HG03469 (cell line): ENCODE results near the gene TFF2.

Source experiments
- ATAC-seq: cut with Tn5 transposase; IDR thresholded peaks from one replicate; pipeline ENCODE4 v1.9.1; 2021; ENCODE audit warnings: mild to moderate bottlenecking, moderate library complexity, moderate number of reproducible peaks; ENCODE audit not compliant: unreplicated experiment

Gene TFF2

GRCh38 chr21:42321845-42322244 is 28.9 kb downstream of the TFF2 start:
- no peak for ATAC-seq

GRCh38 chr21:42321231-42321630 is 29.6 kb downstream of the TFF2 start:
- ATAC-seq = no peak

DNA sequence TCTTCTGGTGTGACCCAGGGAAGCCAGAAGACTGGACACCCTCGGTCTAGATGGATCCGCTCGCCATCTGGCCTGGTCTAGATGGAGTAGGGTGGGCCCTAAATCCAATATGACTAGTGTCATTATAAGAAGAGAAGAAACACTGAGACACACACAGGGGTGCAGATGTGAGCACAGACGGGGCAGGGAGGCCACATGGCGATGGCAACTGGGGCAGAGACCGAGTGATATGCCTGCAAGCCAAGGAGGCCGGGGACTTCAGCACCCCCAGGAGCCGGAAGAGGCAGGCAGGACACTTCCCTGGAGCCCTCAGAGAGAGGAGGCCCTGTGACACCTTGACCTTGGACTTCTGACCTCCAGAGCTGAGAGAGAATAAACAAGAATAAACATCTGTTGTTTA is 30.0 kb downstream of the TFF2 start:
- ATAC-seq = no peak

DNA sequence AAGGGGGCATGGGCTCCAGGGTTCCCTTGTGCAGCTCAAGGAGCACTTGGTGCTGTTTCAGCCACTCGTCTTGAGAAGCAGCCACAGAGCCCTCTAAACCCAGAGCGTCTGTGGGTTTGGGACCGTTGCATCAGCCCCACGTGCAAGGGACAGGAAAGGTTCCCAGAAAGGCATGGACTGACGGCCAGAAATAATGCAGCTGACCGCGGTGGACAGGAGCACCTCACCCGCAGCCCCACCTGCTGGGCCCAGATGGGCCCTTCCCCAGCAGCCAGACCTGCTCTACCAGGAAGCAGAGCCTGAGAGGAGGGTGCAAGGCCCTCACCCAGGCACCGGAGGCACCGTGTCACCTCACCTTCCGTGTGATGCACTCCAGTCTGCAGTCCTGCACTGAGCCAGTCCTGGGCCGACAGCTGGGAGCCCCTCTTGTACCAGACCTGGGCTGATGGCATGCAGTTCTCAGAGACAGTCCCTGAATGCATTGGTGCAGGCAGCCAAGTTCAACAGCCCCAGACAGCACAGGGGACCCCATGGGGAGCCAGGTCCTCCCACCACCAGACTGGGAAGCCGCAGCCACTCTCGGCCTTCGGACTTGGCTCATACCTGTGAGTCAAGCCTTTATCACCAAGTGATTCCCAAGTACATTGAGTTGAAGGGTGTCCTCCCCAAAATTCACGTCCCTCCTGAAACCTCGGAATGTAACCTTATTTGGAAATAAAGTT is 30.8 kb downstream of the TFF2 start:
- no peak for ATAC-seq

DNA sequence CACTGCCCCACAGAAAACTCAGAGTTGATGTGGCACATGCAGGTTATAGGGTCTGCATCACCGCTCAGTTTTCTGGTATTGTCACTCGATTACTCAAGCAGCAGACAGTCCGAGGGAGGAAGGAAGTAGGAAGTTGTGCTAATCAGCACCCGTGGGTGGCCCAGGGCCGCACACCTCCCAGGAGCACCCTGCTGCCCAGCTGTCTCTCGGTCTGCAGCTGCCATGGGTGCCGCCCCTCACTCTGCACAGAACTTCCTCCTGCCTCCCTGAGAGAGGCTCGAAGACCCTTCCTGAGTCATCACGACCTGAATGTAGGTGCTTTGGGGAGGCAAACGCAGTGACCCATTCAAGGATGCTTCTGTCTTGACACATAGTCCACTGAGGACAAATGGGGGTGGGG is 31.4 kb downstream of the TFF2 start:
- no peak for ATAC-seq

- no peak for ATAC-seq
Observed at GRCh38 chr21:42317826-42318746, 32.7 kb downstream of the TFF2 start.

- ATAC-seq = no peak
Observed at GRCh38 chr21:42317341-42317741, 33.5 kb downstream of the TFF2 start.

DNA sequence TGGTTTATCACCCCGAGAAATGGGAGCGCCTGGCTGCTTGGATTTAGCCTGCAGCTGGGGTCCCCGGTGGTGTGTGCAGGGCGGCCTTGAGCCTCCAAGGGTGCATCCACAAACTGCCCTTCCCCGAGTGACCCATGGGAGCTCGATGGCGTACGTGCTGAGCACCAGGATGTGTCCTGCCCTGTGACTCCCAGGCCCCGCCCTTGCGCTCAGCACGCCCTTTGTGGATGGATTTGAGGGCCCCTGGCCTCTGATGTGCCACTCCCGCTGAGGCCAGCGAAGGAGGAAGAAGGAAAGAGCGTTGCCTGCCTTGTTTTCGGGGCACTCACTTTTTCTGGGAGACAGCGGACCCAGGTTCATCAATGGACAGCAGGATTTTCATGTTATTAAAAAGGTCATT is 33.9 kb downstream of the TFF2 start:
- no peak for ATAC-seq

GRCh38 chr21:42315296-42315891 is 35.4 kb downstream of the TFF2 start, which contains the start of gene TFF3:
TSS of gene TFF3 (minus strand) at chr21:42315409. CDS start at chr21:42315374, 35 bp downstream.
- ATAC-seq = no peak

DNA sequence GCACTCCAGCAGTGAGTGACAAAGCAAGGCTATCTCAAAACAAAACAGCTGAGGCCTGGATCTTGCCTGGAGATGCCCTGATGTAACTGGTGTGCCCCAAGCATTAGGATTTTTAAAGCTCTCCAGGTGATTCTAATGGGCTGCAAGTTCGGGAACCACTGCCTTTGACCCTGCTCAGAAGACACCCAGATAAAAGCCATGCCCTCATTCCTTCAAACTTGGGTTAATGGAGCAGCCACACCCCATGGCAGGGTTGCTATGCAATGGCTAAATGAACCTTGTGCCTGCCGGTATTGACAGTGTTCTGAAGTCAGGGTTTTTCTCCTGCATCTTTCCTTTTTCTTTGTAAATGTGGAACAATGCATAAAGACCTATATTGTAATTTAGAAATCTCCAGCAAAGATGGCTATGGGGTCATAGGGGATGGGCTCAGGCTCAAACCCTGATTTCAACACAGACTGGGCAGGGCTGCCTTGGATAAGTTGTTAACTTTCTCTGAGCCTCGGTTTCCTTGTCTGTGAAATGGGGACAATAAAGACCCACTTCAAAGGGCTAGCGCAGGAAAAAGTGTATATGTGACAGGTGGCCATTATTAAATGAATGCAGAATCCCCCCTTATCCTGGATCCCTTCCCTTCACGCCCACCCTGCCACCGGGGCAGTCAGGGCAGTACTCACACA is 36.0 kb downstream of the TFF2 start:
- no peak for ATAC-seq

GRCh38 chr21:42313501-42313969 is 37.3 kb downstream of the TFF2 start:
- no peak for ATAC-seq

DNA sequence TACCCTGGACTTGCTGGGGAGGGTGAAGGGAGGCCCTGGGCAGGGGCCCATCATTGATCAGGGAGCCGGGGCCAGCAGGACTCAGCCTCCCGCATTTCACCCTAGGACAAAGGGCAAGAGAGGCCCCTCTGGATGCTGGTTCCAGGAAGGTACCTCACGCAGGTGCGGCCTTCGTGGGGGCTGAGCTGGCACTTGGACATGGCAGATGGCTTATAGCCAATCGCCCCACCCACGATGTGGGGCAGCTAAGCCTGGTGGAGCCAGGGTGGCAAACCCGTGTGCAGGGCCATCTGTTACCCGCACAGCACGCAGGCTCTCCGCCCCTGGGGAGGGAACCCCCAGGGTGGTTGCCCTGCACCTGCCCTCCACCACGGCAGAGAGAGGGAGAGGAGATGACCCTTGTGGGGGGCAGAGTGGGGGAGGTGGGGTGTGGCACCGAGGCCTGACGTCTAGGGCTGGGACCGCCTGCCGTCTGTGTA is 38.1 kb downstream of the TFF2 start:
- no peak for ATAC-seq

GRCh38 chr21:42311816-42312625 is 38.8 kb downstream of the TFF2 start:
- ATAC-seq = no peak

- no peak for ATAC-seq
Observed at GRCh38 chr21:42311160-42311559, 39.6 kb downstream of the TFF2 start.

DNA sequence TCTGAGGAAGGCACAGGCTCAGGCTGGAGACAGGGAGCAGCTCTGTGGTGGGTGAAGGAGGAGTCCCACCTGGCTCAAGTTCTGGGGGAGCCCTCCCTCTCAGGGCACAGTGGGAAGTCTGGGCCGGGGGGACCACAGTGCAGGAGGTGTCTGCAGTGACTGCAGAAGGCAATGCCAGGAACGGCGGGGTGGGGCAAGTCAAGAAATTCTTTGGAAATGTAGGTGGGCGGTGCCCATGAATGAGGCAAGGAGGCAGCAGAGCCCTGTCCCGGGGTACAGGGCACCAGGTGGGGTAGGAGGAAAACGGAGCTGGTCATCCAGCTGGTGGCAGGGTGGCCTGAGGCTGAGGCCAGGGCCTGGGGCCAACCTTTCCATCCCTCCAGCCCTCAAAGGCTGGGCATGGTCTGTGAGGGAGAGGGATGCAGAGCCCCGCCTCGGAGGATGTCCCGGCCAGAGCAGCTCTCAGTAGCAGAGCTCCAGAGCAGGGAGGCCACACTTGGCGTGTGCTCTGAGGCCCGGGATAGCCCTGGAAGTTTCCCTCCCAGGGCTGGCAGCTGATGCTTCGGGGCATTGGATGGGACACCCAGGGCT is 40.3 kb downstream of the TFF2 start:
- no peak for ATAC-seq

- ATAC-seq = no peak
Observed at GRCh38 chr21:42309753-42310213, 41.0 kb downstream of the TFF2 start.

GRCh38 chr21:42308914-42309752 is 41.7 kb downstream of the TFF2 start:
- ATAC-seq = no peak

DNA sequence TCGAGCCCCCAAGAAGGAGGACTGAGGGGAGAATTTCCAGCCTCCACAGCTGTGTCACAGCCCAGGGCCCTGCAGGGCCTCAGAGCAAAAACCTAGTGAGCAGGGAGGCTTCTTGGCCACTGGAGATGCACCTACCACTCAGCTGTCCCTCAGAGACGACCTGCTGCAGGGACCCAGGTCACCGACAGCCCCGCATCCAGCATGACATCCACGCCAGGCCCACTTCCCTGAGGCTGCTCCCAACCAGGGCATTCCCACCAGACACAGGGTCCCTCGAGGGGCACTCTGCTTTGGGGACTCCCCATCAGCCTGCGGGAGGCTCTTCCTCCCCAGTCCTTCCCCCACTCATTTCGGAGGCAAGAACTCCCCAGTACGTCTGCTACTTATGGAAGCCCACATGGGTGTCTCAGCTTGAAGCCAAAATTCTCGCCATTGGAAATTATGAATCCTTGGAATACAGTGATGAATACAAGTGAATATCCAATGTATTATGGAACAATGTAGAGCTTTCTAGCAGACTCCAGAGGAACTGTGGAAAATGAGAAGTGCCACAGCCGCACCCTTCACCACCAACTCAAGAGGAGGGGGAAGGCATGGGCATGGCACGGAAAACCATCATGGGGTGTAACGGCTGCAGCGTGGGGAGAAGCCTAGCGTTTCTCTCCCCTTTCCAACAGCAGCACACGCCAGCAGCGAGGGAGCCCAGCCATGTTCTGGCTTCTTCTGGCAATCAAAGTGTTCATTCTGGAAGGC is 42.5 kb downstream of the TFF2 start:
- ATAC-seq = no peak
